ENCODE measurements around the gene RPL10. TPM values are rescaled to one million over a fixed set of nuclear protein-coding genes. Genes with fewer than 3 reads are reported as not detected.

Gene RPL10
- total RNA-seq, 4 donors from 2014 or later: 2,150 to 7,554 (median 4,519) TPM

GRCh38 chrX:154369449-154370299 is 28.5 kb upstream of the RPL10 start:
- intact Hi-C loops (cut with DNase I): no loop called here

GRCh38 chrX:154370300-154371016 is 27.7 kb upstream of the RPL10 start:
- TF ChIP-seq POLR2AphosphoS5 (IDR thresholded peaks at IDR 0.05) (no peak), POLR2A (IDR thresholded peaks at IDR 0.05; ENCODE audit: low read depth) (no peak), EP300 (IDR thresholded peaks at IDR 0.05) (no peak), CTCF (IDR thresholded peaks at IDR 0.05) (no peak)
- intact Hi-C loops (cut with DNase I): no loop called here
- Histone ChIP-seq H3K4me3 (peak overlapping the region; percentile 67 to 75 (median 74)), H3K27me3 (no peaks in the 10 kb centered on the region), H3K27ac (replicated peaks in 1 of 4) (peak overlapping the region; percentile 96 to 97 (median 97)), H3K36me3 (peaks cover 21 to 45% (median 34%) of the 10 kb centered on the region in 4 donors), H3K9me3 (no peaks in the 10 kb centered on the region), H3K4me1 (peaks cover 40 to 57% (median 49%) of the 10 kb centered on the region in 4 donors)
- 39% methylated on average over 6 of the region's 63 CpGs for WGBS
- DNase-seq (ENCODE audit: extremely low spot score): no peak

More at GRCh38 chrX:154369449-154370299, 28.5 kb upstream of the RPL10 start:
- no peaks in the 10 kb centered on the region for H3K9me3 ChIP-seq
- 33% methylated on average over 10 of the region's 13 CpGs for WGBS
- peak overlapping the region; percentile 67 to 75 (median 74) for H3K4me3 ChIP-seq
- no peak for TF ChIP-seq CTCF (IDR thresholded peaks at IDR 0.05)
- peak in 1 of 2 donors; percentile 80 for TF ChIP-seq POLR2AphosphoS5 (IDR thresholded peaks at IDR 0.05)
- H3K27me3 ChIP-seq: no peaks in the 10 kb centered on the region
- peak overlapping the region; percentile 96 to 97 (median 97) for H3K27ac ChIP-seq (replicated peaks in 1 of 4)
- peaks cover 23 to 53% (median 42%) of the 10 kb centered on the region in 4 donors for H3K36me3 ChIP-seq
- H3K4me1 ChIP-seq: peaks cover 40 to 62% (median 57%) of the 10 kb centered on the region in 4 donors
- DNase-seq (ENCODE audit: extremely low spot score): peak; percentile 93

DNA sequence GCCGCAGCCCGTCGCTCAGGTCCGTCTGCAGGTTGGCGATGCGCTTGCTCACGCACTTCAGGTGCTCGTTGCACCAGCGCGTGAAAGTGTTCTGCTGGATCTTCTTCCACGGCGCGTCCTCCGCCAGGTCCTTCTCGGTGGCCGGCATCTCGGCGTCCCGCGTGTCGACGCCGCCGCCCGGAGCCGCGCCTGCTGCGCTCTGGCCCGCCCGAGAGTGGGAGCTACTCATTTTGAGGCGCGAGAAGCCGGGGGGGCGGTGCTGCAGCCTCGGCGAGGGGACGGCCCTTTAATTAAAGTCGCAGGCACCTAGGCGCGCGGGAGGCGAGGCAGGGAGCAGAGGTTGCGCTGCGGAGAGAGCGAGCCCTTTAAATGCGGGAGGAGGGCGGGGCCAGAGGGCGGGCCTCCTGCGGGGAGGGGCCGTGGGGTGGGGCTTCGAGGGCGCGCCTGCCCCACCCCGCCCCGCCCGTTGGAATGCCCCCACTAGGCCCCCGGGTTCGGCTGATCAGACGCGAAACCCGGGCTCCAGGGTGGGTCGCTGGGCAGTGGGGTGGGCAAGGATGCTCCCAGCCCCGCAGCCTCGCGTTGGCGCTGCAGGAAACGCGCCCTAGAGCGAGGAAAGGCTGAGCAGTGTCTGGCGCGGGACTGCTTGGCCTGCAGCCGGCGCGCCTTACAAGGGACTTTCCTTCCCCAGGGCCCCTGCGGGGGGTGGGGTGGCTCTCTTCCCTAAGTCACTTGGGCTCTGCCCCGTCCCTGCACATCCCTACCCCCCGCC is 27.0 kb upstream of the RPL10 start:
- H3K9me3 ChIP-seq: no peaks in the 10 kb centered on the region
- no peak for TF ChIP-seq CTCF (IDR thresholded peaks at IDR 0.05)
- no peak for TF ChIP-seq EP300 (IDR thresholded peaks at IDR 0.05)
- TF ChIP-seq POLR2AphosphoS5 (IDR thresholded peaks at IDR 0.05): peak in 1 of 2 donors; percentile 90
- TF ChIP-seq POLR2A (IDR thresholded peaks at IDR 0.05; ENCODE audit: low read depth): peak; percentile 93
- H3K4me3 ChIP-seq: peak overlapping the region; percentile 67 to 75 (median 74)
- intact Hi-C loops (cut with DNase I): no loop called here
- peak; percentile 97 for DNase-seq (ENCODE audit: extremely low spot score)
- H3K4me1 ChIP-seq: peaks cover 33 to 50% (median 44%) of the 10 kb centered on the region in 4 donors
- peaks cover 19 to 38% (median 27%) of the 10 kb centered on the region in 4 donors for H3K36me3 ChIP-seq
- no peaks in the 10 kb centered on the region for H3K27me3 ChIP-seq
- 48% methylated on average over 33 of the region's 77 CpGs for WGBS
- peak overlapping the region; percentile 96 to 97 (median 97) for H3K27ac ChIP-seq (replicated peaks in 1 of 4)

DNA sequence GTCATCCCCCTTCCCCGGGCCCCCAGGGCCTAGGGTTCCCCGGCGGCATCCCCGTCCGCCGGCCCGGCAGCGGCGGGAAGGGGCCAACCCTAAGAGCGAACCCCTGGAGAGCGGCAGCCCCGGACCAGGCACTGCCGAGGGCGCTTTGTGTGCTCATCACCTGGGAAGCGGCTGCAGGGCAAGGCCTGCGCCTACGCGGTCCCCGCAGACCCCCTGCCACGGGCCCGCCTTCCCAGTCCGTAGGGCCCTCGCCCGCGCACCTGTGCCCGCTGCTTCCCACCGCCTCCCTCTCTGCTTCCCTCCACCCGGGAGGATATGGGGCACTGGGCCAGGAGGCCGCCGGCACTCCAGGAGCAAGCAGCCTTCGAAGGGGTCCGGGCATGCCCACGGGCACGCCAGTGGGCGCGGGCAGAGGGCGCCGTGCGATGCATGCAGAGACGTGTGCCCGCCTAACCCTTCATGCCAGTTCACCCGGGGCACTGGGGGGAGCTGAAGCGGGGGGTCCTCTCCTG is 26.3 kb upstream of the RPL10 start:
- no peaks in the 10 kb centered on the region for H3K9me3 ChIP-seq
- TF ChIP-seq POLR2AphosphoS5 (IDR thresholded peaks at IDR 0.05) (no peak), POLR2A (IDR thresholded peaks at IDR 0.05; ENCODE audit: low read depth) (no peak), CTCF (IDR thresholded peaks at IDR 0.05) (no peak), EP300 (IDR thresholded peaks at IDR 0.05) (no peak)
- H3K4me3 ChIP-seq: peak overlapping the region; percentile 67 to 75 (median 74)
- peak overlapping the region; percentile 96 to 97 (median 97) for H3K27ac ChIP-seq (replicated peaks in 1 of 4)
- H3K4me1 ChIP-seq: peaks cover 27 to 49% (median 42%) of the 10 kb centered on the region in 4 donors
- WGBS: 39% methylated on average over 19 of the region's 43 CpGs
- intact Hi-C loops (cut with DNase I): no loop called here
- peaks cover 13 to 32% (median 20%) of the 10 kb centered on the region in 4 donors for H3K36me3 ChIP-seq
- H3K27me3 ChIP-seq: no peaks in the 10 kb centered on the region
- DNase-seq (ENCODE audit: extremely low spot score): no peak
